Cardiac fibroblast (primary cell): ENCODE measurements around the gene SLC9A7.

Experiments
- DNase-seq, 2 donors: peaks; one replicate each; pipeline versions ENCODE4 v3.0.0 to v3.0.0-alpha.2; 2010; ENCODE audit warnings: low read depth in 2 of 2
- H3K4me3 ChIP-seq, 2 donors: replicated peaks in 1 of 2; 1 replicate in 1 of 2; 2 replicates in 1 of 2; pipeline ENCODE4 v1.5.1; 2011; ENCODE audit warnings: low read depth in 2 of 2, low read length in 2 of 2, mild to moderate bottlenecking in 2 of 2, moderate library complexity in 1 of 2
- TF ChIP-seq, protein P1 (sequence below): IDR thresholded peaks from one replicate; pipeline ENCODE4 v1.5.1; 2011; ENCODE audit warnings: low read depth, mild to moderate bottlenecking, low read length, inconsistent platforms

The SLC9A7 gene

DNA sequence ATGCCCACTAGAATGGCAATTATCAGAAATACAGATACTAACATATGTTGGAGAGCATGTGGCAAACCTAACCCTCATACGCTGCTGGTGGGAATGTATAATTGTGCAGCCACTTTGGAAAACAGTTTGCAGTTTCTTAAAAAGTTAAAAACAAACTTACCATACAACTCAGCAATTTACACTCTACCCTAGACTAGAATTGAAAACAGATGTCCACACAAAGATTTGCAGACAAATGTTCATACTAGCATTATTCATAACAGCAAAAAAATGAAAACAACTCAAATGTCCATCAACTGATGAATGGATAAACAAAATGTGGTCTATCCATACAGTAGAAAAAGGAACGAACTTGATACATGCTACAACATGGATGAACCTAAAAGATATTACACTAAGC is 64.4 kb downstream of the SLC9A7 start:
- DNase-seq, result no peak
- TF ChIP-seq, protein P1, sequence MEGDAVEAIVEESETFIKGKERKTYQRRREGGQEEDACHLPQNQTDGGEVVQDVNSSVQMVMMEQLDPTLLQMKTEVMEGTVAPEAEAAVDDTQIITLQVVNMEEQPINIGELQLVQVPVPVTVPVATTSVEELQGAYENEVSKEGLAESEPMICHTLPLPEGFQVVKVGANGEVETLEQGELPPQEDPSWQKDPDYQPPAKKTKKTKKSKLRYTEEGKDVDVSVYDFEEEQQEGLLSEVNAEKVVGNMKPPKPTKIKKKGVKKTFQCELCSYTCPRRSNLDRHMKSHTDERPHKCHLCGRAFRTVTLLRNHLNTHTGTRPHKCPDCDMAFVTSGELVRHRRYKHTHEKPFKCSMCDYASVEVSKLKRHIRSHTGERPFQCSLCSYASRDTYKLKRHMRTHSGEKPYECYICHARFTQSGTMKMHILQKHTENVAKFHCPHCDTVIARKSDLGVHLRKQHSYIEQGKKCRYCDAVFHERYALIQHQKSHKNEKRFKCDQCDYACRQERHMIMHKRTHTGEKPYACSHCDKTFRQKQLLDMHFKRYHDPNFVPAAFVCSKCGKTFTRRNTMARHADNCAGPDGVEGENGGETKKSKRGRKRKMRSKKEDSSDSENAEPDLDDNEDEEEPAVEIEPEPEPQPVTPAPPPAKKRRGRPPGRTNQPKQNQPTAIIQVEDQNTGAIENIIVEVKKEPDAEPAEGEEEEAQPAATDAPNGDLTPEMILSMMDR, result no peak
- no peak overlapping the region for H3K4me3 ChIP-seq

- no peak for DNase-seq
- no peak overlapping the region for H3K4me3 ChIP-seq
- TF ChIP-seq, protein P1, result no peak
Observed at GRCh38 chrX:46693149-46693548, 65.8 kb downstream of the SLC9A7 start.

GRCh38 chrX:46690818-46691217 is 68.1 kb downstream of the SLC9A7 start:
- no peak for DNase-seq
- H3K4me3 ChIP-seq, result no peak overlapping the region
- TF ChIP-seq, protein P1, result no peak

DNA sequence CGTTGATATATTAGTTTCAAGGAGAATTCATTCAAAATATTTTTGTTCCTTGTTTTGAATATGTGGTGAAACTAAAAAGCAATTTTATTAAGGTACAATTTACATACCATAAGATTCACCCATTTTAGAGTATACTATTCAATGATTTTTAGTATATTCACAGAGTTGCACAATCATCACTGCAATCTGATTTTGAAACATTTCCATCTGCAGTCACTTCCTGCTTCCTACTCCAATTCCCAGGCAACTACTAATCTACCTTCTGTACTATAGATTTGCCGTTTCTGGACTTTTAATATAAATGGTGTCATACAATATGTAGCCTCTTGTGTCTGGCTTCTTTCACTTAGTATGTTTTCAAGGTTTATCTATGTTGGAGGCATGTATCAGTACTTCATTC is 71.3 kb downstream of the SLC9A7 start:
- peak; percentile 4 to 56 for DNase-seq
- no peak overlapping the region for H3K4me3 ChIP-seq
- TF ChIP-seq, protein P1, result no peak

GRCh38 chrX:46686003-46686645 is 72.8 kb downstream of the SLC9A7 start:
- peak; percentile 52 to 65 for DNase-seq
- TF ChIP-seq, protein P1, result peak; percentile 59

DNA sequence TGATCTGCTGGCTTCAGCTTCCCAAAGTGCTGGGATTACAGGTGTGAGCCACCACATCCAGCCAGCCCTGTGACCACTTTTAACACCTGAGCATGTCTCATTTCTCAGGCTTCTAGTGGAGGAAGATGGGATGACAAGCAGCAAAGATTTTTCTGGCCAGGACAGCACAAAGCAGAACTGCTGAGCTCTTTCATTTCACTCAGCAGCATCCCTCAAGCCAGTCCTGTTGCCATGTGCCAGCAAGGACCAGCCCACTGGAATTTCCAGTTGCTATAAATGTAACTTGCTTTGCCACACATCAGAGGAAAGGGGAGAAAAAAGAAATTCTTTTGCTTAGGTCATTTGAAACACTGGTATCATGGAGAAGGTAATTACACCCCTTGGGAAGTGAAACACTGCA is 75.9 kb downstream of the SLC9A7 start:
- DNase-seq, result no peak
- no peak overlapping the region for H3K4me3 ChIP-seq
- TF ChIP-seq, protein P1, result peak; percentile 9

More at GRCh38 chrX:46686003-46686645, 72.8 kb downstream of the SLC9A7 start:
- H3K4me3 ChIP-seq, result no peak overlapping the region

DNA sequence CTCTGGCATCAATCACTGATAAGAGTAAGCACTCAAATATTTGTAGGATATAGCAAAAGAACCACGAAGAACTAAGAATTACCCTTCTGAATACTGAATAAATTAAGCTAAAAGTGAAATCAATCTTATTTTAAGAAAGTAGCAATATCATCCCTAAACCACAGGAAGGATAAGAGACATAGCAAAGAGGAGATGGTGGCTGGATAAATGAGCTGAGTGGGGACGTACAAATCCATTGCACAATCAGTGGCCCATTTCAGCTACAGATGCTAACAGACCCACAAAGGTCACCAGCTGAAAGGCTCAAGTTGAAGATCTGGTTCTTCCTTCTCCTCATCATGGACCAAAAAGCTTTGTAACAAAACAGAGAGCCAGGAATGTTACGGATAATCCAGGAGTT is 77.1 kb downstream of the SLC9A7 start:
- H3K4me3 ChIP-seq, result no peak overlapping the region
- TF ChIP-seq, protein P1, result no peak
- DNase-seq, result peak in 1 of 2 donors; percentile 5
